SK-N-DZ (cell line): Measurements from ENCODE around the gene CGNL1.

ENCODE experiments used
- DNase-seq: peaks from one replicate; pipeline ENCODE4 v3.0.0-alpha.2; 2015; ENCODE audit warnings: low spot score

CGNL1 gene

GRCh38 chr15:57353317-57353804 is 22.9 kb upstream of the CGNL1 start:
- no peak for DNase-seq

- no peak for DNase-seq
Measured at GRCh38 chr15:57354436-57355123, 21.7 kb upstream of the CGNL1 start.

GRCh38 chr15:57355259-57355658 is 21.0 kb upstream of the CGNL1 start:
- no peak for DNase-seq

GRCh38 chr15:57356178-57356577 is 20.1 kb upstream of the CGNL1 start:
- no peak for DNase-seq

- DNase-seq, result no peak
Measured at GRCh38 chr15:57356636-57357035, 19.7 kb upstream of the CGNL1 start.

- no peak for DNase-seq
Measured at GRCh38 chr15:57357799-57358198, 18.5 kb upstream of the CGNL1 start.

- DNase-seq, result no peak
Measured at GRCh38 chr15:57358571-57358970, 17.7 kb upstream of the CGNL1 start.

GRCh38 chr15:57363661-57364060 is 12.6 kb upstream of the CGNL1 start:
- no peak for DNase-seq

- DNase-seq, result no peak
Measured at GRCh38 chr15:57364282-57365007, 11.9 kb upstream of the CGNL1 start.

- no peak for DNase-seq
Measured at GRCh38 chr15:57367556-57367955, 8.7 kb upstream of the CGNL1 start.

- no peak for DNase-seq
Measured at GRCh38 chr15:57370929-57371328, 5.4 kb upstream of the CGNL1 start.

GRCh38 chr15:57373251-57373881 is 2.9 kb upstream of the CGNL1 start:
- DNase-seq, result no peak

- DNase-seq, result no peak
Measured at GRCh38 chr15:57373882-57374276, 2.4 kb upstream of the CGNL1 start.

- no peak for DNase-seq
Measured at GRCh38 chr15:57376696-57377477, 582 bp downstream of the CGNL1 start.

GRCh38 chr15:57377478-57377847 is 1.2 kb downstream of the CGNL1 start:
- no peak for DNase-seq

- no peak for DNase-seq
Measured at GRCh38 chr15:57379487-57379886, 3.2 kb downstream of the CGNL1 start.

- no peak for DNase-seq
Measured at GRCh38 chr15:57380854-57381253, 4.5 kb downstream of the CGNL1 start.

GRCh38 chr15:57382215-57382614 is 5.9 kb downstream of the CGNL1 start:
- no peak for DNase-seq

GRCh38 chr15:57382969-57383368 is 6.7 kb downstream of the CGNL1 start:
- no peak for DNase-seq

GRCh38 chr15:57384024-57384423 is 7.7 kb downstream of the CGNL1 start:
- DNase-seq, result no peak

- DNase-seq, result no peak
Measured at GRCh38 chr15:57384816-57385215, 8.5 kb downstream of the CGNL1 start.

- DNase-seq, result no peak
Measured at GRCh38 chr15:57385923-57386390, 9.7 kb downstream of the CGNL1 start.
